Measurements from ENCODE around the gene LRMDA. TPM values are rescaled to one million over a fixed set of nuclear protein-coding genes. Genes with fewer than 3 reads are reported as not detected.

The LRMDA gene
- total RNA-seq, 4 donors from 2014 or later = 1.5 to 15.7 (median 4.6) TPM

- Histone ChIP-seq H3K9me3 (no peaks in the 10 kb centered on the region), H3K27ac (no peak overlapping the region), H3K4me3 (no peak overlapping the region), H3K36me3 (no peaks in the 10 kb centered on the region), H3K4me1 (no peaks in the 10 kb centered on the region), H3K27me3 (no peaks in the 10 kb centered on the region)
- TF ChIP-seq CTCF (IDR thresholded peaks at IDR 0.05) (no peak), POLR2A (IDR thresholded peaks at IDR 0.05) (no peak)
- no peak for DNase-seq
- intact Hi-C loops (cut with DNase I; ENCODE audit: low total_unique reads) = no loop called here
Observed at GRCh38 chr10:76115471-76116155, 684.2 kb downstream of the LRMDA start.

- DNase-seq = no peak
- H3K27me3 ChIP-seq = no peaks in the 10 kb centered on the region
- H3K4me3 ChIP-seq = no peak overlapping the region
- H3K27ac ChIP-seq = no peak overlapping the region
- intact Hi-C loops (cut with DNase I; ENCODE audit: low total_unique reads) = no loop called here
- no peaks in the 10 kb centered on the region for H3K36me3 ChIP-seq
- TF ChIP-seq CTCF (IDR thresholded peaks at IDR 0.05) (no peak), POLR2A (IDR thresholded peaks at IDR 0.05) (no peak)
- H3K4me1 ChIP-seq = no peaks in the 10 kb centered on the region
- no peaks in the 10 kb centered on the region for H3K9me3 ChIP-seq
Observed at GRCh38 chr10:76116523-76116922, 685.1 kb downstream of the LRMDA start.

GRCh38 chr10:76117949-76118348, 686.5 kb downstream of the LRMDA start:
- TF ChIP-seq CTCF (IDR thresholded peaks at IDR 0.05) (no peak), POLR2A (IDR thresholded peaks at IDR 0.05) (no peak)
- intact Hi-C loops (cut with DNase I; ENCODE audit: low total_unique reads) = no loop called here
- Histone ChIP-seq H3K4me1 (no peaks in the 10 kb centered on the region), H3K27me3 (no peaks in the 10 kb centered on the region), H3K27ac (no peak overlapping the region), H3K9me3 (no peaks in the 10 kb centered on the region), H3K4me3 (no peak overlapping the region), H3K36me3 (no peaks in the 10 kb centered on the region)
- no peak for DNase-seq

- TF ChIP-seq CTCF (IDR thresholded peaks at IDR 0.05) = no peak
- no peak for TF ChIP-seq POLR2A (IDR thresholded peaks at IDR 0.05)
- no peaks in the 10 kb centered on the region for H3K4me1 ChIP-seq
- intact Hi-C loops (cut with DNase I; ENCODE audit: low total_unique reads) = no loop called here
Observed at GRCh38 chr10:76119036-76119435, 687.6 kb downstream of the LRMDA start.

GRCh38 chr10:76119515-76119914, 688.1 kb downstream of the LRMDA start:
- TF ChIP-seq CTCF (IDR thresholded peaks at IDR 0.05) = no peak
- TF ChIP-seq POLR2A (IDR thresholded peaks at IDR 0.05) = no peak
- no peak overlapping the region for H3K4me3 ChIP-seq
- no peak for DNase-seq
- H3K36me3 ChIP-seq = no peaks in the 10 kb centered on the region
- no peaks in the 10 kb centered on the region for H3K4me1 ChIP-seq
- no peak overlapping the region for H3K27ac ChIP-seq
- no peaks in the 10 kb centered on the region for H3K9me3 ChIP-seq
- intact Hi-C loops (cut with DNase I; ENCODE audit: low total_unique reads) = no loop called here
- H3K27me3 ChIP-seq = no peaks in the 10 kb centered on the region

More at GRCh38 chr10:76119036-76119435, 687.6 kb downstream of the LRMDA start:
- no peak overlapping the region for H3K4me3 ChIP-seq
- H3K27ac ChIP-seq = no peak overlapping the region
- H3K9me3 ChIP-seq = no peaks in the 10 kb centered on the region
- H3K36me3 ChIP-seq = no peaks in the 10 kb centered on the region
- H3K27me3 ChIP-seq = no peaks in the 10 kb centered on the region
- DNase-seq = no peak
